Measurements from ENCODE around the gene ATP1A3.

GRCh38 chr19:41960973-41961372, 33.1 kb downstream of the ATP1A3 start:
- TF ChIP-seq CTCF (IDR thresholded peaks at IDR 0.05) (no peak), POLR2A (IDR thresholded peaks at IDR 0.05) (no peak)
